Stimulated activated CD8-positive, alpha-beta memory T cell treated with anti-CD3 and anti-CD28 coated beads, Interleukin-7, amount 100 ng/mL, for 24 hours (primary cell): Measurements from ENCODE around the gene ZNF425.
"Not testable (repeated sequence)": the region's sequence is repeated elsewhere in the genome, so short reads cannot be mapped to it uniquely, and the experiment has no call there.

Source experiments
- DNase-seq: peaks from one replicate; pipeline ENCODE4 v3.0.0-alpha.2; 2020; ENCODE audit warnings: low read depth

ZNF425 gene, protein sequence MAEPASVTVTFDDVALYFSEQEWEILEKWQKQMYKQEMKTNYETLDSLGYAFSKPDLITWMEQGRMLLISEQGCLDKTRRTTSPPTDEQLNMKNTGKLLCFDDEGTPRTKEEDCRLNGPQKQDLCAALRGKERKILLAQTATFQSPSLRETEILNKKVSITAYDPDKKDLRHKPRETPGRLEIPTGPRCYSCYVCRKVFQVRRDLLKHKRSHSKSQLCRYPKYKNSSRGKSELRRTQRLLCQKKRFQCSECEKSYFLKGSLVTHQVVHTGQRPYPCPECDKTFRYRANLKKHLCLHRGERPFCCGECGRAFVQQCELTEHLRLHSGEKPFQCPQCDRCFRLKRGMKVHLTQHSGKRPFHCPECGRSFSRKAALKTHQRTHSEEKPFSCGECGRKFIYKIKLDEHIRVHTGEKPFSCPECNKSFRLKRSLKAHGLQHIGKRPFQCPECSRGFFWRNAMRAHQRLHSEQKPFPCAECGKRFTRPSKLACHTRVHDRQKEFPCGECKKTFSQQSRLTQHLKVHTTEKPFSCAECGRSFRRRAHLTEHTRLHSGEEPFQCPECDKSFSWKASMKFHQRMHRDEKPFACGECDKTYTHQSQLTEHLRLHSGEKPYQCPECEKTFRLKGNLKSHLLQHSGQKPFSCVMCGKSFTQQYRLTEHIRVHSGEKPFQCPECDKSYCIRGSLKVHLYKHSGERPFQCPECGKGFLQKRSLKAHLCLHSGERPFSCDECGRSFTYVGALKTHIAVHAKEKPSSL

DNA sequence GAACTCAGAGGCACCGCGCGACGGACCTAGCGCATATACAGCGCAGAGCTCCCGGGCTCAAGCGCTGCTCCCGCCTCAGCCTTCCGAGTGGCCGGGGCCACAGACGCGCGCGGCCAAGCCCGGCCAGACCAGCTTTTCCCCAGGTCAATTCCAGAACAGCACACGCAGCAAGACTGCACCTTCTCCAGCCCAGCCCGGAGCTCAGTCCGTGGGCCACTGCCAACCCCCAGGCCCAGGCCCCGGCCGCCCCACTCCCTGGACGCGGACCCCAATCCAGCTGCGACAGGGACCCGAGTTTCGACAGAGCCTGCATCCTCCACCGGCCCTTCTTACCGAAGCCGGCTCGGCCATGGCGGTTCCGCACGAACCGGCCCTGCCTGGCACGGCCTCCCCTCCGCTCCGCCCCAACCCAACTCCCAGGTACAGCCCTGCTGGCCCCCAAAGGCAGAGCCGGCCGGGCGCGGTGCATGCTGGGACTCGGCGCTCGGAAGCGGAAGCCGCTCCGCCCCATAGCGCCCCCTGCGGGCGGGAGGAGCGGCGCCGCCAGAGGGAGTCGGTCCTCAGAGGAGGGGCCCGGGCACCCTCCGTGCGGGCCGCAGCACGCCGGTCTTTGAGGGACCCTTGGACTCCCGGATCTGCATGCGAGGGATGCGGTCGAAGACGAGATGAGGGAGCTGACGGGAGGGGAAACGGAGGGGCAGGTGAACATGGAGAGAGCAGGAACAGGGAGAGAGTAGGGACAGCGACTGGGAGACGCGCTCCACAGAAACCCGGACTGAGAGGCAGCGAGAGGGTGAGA is at the start of gene ZNF425:
ZNF425 (minus strand) TSS at position 462 of the 799 bp plus-strand sequence; CDS start at position 351, 111 bp downstream.
- DNase-seq, result peak; percentile 88

DNA sequence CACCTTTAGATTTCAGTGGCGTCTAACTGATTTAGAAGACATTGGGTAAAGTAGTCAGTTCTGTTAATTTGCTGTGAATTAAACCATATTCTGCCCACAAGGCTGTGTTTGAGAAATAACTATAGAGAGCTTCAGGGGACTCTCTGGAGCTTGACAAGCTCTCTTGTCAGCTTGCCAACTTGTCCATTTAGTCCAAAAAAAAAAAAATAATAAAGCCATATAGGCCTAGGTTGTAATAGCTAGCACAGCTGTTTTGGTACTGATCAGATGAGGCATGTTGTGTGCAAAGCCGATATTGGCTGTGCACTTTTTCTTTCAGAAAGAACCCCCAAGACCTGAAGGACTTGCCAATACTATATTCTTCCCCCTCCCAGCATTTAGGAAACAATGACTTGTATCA is 49.0 kb upstream of the ZNF425 start:
- no peak for DNase-seq

DNA sequence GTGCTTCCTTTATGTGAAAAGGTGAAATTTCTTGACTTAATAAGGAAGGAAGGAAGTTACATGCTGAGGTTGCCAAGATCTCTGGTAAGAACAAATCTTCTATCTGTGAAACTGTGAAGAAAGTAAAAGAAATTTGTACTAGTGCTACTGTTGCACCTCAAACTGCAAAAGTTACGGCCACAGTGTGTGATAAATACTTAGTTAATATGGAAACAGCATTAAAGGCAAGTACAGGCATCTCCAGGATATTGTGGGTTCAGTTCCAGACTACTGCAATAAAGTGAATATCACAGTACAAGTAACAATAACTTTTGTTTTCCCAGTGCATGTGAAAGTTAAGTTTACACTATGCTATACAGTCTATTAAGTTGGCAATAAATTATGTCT is 46.4 kb upstream of the ZNF425 start:
- no peak for DNase-seq

DNA sequence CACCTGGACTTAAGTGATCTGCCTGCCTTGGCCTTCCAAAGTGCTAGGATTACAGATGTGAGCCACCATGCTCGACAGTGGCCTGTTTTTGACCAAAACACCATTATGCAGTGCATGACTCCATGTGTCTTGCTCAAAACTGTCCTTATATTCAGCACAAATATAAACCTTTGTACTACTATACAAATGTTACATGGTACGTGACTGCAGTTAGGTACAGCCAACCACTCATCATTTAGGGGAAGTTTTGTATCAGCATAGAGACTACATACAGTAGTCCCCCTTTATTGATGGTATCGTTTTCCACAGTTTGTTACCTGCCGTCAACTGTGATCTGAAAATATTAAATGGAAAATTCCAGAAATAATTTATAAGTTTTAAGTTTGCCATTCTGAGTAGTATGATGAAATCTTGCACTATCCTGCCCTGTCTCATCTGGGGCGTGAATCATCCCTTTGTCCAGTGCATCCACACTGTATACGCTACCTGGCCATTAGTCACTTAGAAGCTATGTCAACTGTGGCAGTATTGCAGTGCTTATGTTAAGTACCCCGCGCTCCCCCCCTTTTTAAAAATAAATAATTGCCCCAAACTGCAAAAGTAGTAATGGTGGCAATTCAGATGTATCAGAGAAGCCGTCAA is 45.9 kb upstream of the ZNF425 start:
- no peak for DNase-seq

DNA sequence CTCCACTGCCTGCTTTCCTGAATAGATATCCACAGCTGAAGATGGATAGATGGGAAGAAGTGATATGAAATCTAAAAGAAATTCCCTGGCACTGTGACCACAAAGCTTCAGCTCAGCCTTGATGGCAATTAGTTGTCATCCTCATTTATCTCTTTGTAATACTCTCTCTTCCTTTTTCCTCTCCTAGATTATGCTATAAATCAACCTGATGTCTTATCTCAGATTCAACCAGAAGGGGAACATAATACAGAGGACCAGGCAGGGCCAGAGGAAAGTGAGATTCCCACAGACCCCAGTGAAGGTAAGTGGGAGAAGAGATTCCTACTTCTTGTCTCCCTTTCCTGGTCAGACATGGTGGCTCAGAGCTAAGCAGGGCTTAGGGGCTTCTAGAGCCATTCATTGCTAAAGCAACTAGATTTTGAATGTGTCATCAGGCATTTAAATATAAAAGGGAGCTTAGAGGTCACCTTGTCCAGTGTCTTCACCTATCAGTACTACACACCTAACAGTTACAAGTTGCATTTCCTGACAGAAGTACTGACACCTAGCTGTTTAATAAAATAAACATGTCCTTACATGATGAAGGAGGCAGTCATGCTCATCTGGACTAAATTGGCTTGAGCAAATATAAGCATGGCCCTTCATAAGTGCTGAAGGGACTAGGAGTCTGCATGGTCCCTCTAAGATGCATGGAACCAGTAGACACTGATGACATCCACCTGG is 40.7 kb upstream of the ZNF425 start:
- no peak for DNase-seq

DNA sequence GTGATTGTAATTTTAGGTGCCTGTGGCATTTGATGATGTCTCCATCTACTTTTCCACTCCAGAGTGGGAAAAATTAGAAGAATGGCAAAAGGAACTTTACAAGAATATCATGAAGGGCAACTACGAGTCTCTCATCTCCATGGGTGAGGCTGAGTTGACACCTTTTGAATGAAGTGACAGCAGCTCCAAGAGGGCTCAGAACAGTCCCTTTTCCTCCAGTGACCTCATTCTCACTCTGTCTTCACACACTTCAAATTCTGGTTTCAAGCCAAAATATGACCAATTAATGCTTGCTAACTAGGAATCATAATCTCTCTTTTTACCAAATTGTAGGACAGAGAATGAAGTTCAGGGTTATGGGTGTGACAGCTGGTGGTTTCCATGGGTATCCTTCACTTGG is 40.0 kb upstream of the ZNF425 start:
- DNase-seq, result no peak

DNA sequence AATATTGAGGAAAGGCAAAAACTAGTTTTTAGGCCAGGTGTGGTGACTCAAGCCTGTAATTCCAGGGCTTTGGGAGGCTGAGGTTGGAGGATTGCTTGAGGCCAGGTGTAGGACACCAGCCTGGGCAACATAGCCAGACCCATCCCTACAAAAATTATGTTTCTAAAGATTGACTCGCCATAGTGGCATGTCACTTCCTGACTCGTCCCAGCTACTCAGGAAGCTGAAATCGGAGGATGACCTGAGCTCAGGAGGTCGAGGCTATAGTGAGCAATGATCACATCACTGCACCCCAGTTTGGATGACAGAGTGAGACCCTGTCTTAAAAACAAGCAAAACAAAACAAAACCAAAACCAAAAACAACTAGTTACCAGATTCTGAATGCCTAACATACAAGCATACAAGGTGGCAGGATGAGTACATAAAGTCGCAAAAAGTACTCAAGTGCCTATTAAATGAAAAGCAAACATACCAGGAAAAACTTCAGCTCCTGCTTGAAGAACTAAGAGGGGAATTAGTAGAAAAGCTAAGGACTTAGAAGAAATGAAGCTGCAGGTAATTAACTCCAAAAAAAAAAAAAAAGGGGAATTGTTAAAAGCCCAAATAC is 35.2 kb upstream of the ZNF425 start:
- no peak for DNase-seq

DNA sequence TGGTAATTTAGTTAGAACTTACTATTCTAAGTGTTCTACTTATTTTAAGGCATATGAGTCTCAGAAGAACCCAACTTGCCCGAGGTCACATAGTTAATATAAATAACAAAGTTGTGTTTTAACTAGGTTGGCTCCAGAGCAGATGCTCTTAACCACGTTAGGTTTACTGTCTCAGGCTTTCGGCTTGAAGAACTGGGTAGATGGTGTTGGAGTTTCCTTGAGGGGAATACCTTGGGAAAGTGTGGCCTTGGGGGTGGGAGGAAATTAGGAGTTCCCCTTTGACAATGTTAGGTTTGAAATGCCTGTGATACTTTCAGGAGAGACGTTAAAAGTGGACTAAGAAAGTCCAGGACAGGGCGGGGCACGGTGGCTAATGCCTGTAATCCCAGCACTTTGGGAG is 30.8 kb upstream of the ZNF425 start:
- no peak for DNase-seq

DNA sequence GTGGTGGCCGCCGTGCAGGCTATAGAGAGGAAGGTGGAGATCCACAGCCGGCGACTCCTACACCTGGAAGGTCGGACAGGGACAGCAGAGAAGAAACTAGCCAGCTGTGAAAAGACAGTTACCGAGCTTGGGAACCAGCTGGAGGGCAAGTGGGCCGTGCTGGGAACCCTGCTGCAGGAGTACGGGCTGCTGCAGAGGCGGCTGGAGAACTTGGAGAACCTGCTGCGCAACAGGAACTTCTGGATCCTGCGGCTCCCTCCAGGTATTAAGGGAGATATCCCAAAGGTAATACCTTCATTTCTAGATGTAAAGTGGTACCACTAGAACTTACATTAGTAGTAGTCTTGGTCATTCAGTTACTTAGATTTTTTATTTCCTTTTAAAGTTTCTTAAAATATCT is 27.9 kb upstream of the ZNF425 start:
- DNase-seq, result no peak

DNA sequence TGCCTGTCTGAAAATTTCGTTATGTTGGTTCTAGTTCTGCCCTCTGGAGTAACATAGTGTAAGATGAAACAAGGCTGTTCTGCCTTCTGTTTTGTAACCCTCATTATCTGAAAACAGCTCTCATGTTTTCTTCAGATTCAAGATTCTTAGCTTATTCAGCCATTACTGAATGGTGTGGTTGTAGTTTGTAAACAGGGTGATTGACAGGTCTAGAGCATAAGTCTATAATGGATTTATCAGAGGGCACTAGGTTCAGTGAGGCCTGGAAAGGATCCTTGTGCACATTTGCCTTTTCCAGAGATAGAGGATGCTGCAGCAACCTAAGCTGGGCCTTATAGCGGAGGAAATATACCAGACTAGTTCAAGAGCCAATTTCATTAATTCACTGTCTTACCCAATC is 27.2 kb upstream of the ZNF425 start:
- no peak for DNase-seq

DNA sequence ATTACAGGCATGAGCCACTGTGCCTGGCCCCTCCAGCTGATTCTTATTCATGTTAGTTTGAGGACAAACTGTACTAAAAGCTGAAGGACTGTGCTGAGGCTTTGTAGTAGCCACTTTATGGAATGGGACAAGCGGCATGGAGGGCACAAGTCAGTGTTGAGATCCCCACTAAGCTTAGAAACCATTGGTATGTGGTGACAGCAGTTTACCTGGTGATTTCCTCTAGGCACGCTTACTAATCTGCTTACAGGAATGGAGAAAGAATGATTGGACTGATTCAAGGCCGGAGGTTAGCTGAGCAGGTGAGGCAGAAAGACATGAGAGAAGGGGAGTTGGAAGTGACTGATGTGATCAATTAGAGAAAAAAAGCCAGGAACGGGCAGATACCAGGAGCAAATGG is 24.9 kb upstream of the ZNF425 start:
- no peak for DNase-seq

DNA sequence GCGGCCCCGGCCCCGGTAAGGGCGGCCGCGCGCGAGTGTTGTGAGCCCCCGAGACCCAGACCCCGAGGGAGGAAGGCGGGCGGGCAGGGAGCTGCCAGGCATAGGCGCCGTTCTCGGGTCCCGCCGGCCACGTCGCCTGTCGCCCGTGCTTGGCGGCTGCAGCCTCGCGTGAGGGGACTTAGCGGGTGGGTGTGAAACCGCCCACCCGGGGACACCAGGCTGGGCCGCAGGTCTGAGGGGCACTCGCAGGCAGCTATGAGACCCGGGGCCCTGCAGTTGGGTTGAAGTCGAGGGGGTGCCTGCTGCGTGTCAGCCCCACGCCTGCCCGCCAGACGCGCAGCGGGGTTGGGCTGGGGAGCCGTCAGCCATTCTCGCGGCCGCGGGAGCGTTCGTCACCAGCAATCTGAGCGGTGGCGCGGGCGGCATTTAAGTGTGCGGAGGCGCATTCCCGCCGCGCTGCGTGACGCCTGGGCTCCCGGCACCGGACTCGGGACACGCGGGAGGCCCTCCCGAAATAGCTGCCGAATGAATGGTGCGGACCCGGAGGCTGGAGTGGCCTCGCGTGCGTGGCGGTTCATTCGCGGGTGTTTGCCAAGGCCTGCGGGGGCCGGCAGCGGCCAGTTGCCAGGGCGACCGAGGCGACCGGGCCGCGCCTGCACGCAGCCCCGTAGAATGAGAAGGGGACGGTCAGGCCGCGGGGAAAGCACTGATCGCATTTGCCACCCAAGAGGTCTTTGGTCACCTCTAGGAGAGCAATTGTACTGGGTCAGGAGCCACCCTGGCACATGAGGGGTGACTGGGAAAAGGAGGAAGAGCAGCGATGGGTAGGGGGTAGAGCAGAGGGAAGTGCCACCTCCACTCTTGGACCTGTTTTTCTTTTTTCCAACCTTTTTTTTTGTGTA is 21.9 kb upstream of the ZNF425 start:
- DNase-seq, result no peak

DNA sequence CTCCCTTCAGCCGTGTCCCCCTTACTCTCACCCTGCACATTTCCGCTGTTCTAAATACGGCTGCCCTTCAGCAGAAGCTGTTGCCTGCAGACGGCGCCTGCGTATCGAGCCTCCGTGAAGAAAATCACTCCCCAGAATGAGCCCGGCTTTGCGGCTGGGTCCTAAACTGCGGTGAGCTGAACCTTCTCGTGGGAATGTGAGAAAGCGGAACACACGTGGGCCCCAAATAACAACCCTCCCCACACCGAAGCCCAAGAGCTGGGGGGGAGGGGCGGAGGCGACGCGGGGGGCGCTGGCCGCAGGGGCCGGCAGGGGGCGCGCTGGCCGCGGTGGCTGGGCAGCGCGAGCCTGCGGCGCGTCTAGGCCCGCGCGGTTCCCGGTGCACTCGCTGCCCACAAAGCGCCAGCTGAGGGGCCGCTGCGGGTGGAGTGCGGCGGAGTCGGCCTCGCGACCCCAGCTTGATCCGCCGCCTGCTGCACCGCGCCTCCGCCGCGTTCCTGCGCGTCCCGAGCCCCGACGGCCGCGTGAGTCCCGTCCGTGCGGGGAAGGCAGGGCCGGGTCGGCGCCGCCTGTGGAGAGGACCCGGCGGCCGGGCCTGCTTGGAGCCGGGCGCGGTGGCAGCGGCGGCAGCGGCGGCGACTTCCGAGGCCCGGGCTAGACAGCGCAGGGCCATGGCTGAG is 21.1 kb upstream of the ZNF425 start, which contains the start of gene ZNF398:
ZNF398 (plus strand) TSS at position 382 of the 680 bp plus-strand sequence; CDS start at position 672, 290 bp downstream.
- no peak for DNase-seq

DNA sequence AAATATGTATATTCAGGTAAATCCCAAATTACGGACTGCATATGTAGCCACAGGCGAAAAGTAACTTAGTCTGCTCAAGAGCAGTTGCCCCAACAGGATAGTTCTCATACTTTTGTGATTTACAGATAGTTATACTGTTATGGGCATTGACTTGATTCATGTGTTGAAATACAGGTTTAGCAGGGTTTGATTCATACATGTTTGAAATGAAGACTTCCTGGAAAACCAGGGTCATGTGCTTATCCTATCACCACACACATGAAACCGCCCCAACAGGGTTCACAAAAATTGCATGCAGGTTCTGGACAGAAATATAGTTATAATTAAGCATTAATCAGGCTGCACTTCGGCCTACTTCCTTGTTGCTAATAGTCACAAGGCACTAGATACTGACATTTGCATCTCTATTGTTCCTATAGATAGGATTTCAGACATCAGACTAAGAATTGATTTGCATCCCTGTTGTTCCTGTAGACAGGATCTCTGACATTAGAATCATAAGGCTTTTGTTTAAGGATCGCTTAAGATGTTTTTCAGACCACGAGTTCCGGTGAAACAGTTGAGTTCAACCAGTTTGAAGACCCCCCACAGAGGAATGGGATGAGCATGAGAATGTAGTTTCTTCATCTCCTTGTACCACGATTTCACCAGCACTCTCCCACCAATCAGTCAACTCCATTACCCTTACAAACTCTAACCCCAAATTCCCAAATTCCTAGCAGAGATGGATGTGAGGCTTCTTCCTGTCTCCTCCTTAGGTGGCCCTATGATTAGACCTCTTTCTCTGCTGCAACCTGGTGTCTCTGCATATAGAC is 19.1 kb upstream of the ZNF425 start:
- DNase-seq, result no peak

DNA sequence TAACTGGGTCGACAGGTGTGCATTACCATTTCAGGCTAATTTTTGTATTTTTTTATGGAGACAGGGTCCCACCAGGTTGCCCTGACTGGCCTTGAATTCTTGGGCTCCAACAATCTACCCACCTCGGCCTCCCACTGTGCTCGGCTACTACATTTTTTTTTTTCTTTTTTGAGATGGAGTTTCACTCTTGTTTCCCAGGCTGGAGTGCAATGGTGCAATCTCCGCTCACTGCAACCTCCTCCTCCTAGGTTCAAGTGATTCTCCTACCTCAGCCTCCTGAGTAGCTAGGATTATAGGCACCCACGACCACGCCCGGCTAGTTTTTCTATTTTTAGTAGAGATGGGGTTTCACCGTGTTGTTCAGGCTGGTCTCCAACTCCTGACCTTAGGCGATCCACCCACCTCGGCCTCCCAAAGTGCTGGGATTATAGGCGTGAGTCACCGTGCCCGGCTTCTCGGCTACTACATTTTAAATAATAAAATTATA is 18.4 kb upstream of the ZNF425 start:
- not testable (repeated sequence) for DNase-seq

DNA sequence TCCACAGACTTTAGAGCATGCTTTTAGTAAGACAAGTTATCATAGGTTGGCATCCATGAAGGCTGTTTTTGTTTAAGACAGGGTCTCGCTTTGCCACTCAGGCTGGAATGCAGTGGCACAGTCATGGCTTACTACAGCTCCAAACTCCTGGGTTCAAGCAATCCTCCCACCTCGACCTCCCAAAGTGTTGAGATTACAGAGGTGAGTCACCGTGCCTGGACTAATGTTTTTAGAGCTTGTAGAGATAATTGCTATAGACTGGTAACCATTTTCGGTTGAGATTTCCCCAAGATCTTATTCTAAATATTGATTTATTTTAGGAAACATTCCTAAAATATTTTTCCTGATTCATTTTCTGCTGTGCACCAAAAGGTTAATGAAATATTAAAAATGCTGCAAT is 15.8 kb upstream of the ZNF425 start:
- DNase-seq, result no peak

DNA sequence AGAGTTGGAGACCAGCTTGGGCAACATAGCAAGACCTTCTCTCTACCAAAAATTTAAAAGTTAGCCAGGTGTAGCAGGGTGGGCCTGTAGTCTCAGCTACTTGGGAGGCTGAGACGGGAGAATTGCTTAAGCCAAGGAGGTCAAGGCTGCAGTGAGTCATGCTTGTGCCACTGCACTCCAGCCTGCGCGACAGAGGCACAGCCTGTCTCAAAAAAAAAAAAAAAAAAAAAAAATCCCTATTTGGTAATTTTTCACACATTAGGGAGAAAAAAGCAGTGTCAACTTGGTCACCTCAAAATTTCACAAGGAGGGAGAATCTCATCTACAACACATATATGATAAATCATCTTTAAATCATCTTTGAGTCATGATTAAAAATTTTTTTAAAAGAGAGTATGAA is 14.7 kb upstream of the ZNF425 start:
- no peak for DNase-seq

DNA sequence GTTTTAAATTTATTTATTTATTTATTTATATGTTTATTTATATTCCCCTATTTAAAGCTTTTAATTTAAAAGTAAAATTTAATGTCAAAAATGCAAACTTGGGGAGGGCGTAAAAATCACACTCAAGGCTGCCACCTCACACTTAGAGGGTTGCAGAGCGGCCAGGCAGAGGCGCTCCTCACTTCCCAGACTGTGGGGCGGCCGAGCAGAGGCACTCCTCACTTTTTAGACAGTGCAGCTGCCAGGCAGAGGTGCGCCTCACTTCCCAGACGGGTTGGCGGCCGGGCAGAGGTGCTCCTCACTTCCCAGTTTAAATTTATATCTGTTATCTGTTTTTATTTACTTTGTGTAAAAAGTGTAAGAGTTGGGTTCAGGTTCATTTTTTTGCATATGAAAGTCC is 10.0 kb upstream of the ZNF425 start:
- DNase-seq, result no peak
